Activated B cell treated with CpG ODN at 0.5 μM for 24 hours (primary cell): ENCODE data around the gene GEN1. TPM values are rescaled to one million over a fixed set of nuclear protein-coding genes. Genes with fewer than 3 reads are reported as not detected.

Source experiments
- ATAC-seq: fragments of 200-7000 bp; cut with Tn5 transposase; one replicate; pipeline ENCODE4 v1.10.0; 2021; ENCODE audit warnings: low read depth, mild to moderate bottlenecking, moderate library complexity
- CTCF ChIA-PET: fragments of 350-600 bp; sonication (Branson Sonifier 250); formaldehyde crosslinking; loops from one replicate; lab custom pipeline; 2021; ENCODE audit warnings: antibody characterized with exemption; lab: Charles Lee
- POLR2A ChIA-PET: fragments of 350-600 bp; sonication (Branson Sonifier 250); formaldehyde crosslinking; loops from one replicate; lab custom pipeline; 2021; ENCODE audit warnings: antibody characterized with exemption; lab: Charles Lee
- DNase-seq: peaks from one replicate; pipeline ENCODE4 v3.0.0; 2022
- H3K27ac Mint-ChIP-seq: one replicate; pipeline ENCODE4 v1.8.0; 2020; ENCODE audit warnings: mixed read lengths
- H3K27me3 Mint-ChIP-seq: one replicate; pipeline ENCODE4 v1.8.0; 2021; ENCODE audit warnings: mixed read lengths
- H3K36me3 Mint-ChIP-seq: one replicate; pipeline ENCODE4 v1.8.0; 2021; ENCODE audit warnings: low read depth, mixed read lengths
- H3K4me1 Mint-ChIP-seq: one replicate; pipeline ENCODE4 v1.8.0; 2021; ENCODE audit warnings: mixed read lengths
- H3K4me3 Mint-ChIP-seq: one replicate; pipeline ENCODE4 v1.8.0; 2020; ENCODE audit warnings: mild to moderate bottlenecking, mixed read lengths
- H3K9me3 Mint-ChIP-seq: one replicate; pipeline ENCODE4 v1.8.0; 2020; ENCODE audit warnings: mixed read lengths
- CTCF ChIP-seq: fragments of 200-600 bp; IDR thresholded peaks from one replicate; pipeline ENCODE4 v1.8.0; 2022; ENCODE audit warnings: antibody characterized with exemption, mild to moderate bottlenecking
- intact Hi-C: fragments of 100-400 bp; cut with micrococcal nuclease; formaldehyde crosslinking; loops from one replicate; pipeline ENCODE4 v1.15.1; 2024
- total RNA-seq: library from RNA; stranded (reverse); gene quantifications from 2 replicates; pipeline ENCODE4 v1.2.3, GENCODE V29; 2022

GEN1 gene
- total RNA-seq, 1 donor from 2014 or later, result 163 TPM

GRCh38 chr2:17710547-17711248 lies 43.2 kb upstream of the GEN1 start:
- no peak overlapping the region for H3K4me3 Mint-ChIP-seq

GRCh38 chr2:17713291-17713690 lies 40.6 kb upstream of the GEN1 start:
- ChIA-PET POLR2A (no interaction called here), CTCF (no interaction called here)
- intact Hi-C loops, result no loop called here
- no peak for TF ChIP-seq CTCF
- H3K4me1 Mint-ChIP-seq, result no peaks in the 10 kb centered on the region
- H3K4me3 Mint-ChIP-seq, result no peak overlapping the region
- no peaks in the 10 kb centered on the region for H3K9me3 Mint-ChIP-seq
- ATAC-seq (no peak), DNase-seq (no peak)
- no peak overlapping the region for H3K27ac Mint-ChIP-seq
- no peaks in the 10 kb centered on the region for H3K27me3 Mint-ChIP-seq
- H3K36me3 Mint-ChIP-seq, result peaks cover 59% of the 10 kb centered on the region

More at GRCh38 chr2:17710547-17711248, 43.2 kb upstream of the GEN1 start:
- no peaks in the 10 kb centered on the region for H3K9me3 Mint-ChIP-seq
- H3K36me3 Mint-ChIP-seq, result peaks cover 64% of the 10 kb centered on the region
- ChIA-PET CTCF (no interaction called here), POLR2A (no interaction called here)
- TF ChIP-seq CTCF, result no peak
- H3K4me1 Mint-ChIP-seq, result no peaks in the 10 kb centered on the region
- no peak overlapping the region for H3K27ac Mint-ChIP-seq
- no peaks in the 10 kb centered on the region for H3K27me3 Mint-ChIP-seq
- ATAC-seq (no peak), DNase-seq (no peak)
- intact Hi-C loops, result no loop called here

DNA sequence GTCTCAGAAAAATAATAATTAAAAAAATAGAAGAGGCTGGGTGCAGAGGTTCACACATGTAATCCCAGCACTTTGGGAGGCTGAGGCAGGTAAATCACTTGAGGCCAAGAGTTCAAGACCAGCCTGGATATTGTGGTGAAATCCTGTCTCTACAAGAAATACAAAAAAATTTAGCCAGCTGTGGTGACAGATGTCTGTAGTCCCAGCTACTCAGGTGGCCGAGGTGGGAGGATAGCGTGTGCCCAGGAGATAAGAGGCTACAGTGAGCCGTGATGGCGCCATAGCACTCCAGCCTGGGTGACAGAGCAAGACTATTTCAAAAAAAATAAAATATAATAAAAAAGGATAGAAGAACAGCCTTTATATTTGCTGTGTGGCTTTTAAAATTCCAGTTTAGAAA lies 36.3 kb upstream of the GEN1 start:
- no peak overlapping the region for H3K4me3 Mint-ChIP-seq
- intact Hi-C loops, result loop anchor here (5.0 kb wide), 1 partner anchor 35 kb away; the partner anchor contains the start of genes GEN1 and SMC6
- CTCF ChIA-PET, result interaction anchor here (1.0 to 2.1 kb wide), 3 partner anchors 14 to 87 kb away, joined by 3 to 6 read pairs (median 3); no protein-coding TSS in a partner anchor
- H3K4me1 Mint-ChIP-seq, result peaks cover 3% of the 10 kb centered on the region
- no peak for TF ChIP-seq CTCF
- no peak for DNase-seq
- no peaks in the 10 kb centered on the region for H3K27me3 Mint-ChIP-seq
- no peak for ATAC-seq
- no peaks in the 10 kb centered on the region for H3K9me3 Mint-ChIP-seq
- H3K27ac Mint-ChIP-seq, result no peak overlapping the region
- POLR2A ChIA-PET, result no interaction called here
- peaks cover 72% of the 10 kb centered on the region for H3K36me3 Mint-ChIP-seq

DNA sequence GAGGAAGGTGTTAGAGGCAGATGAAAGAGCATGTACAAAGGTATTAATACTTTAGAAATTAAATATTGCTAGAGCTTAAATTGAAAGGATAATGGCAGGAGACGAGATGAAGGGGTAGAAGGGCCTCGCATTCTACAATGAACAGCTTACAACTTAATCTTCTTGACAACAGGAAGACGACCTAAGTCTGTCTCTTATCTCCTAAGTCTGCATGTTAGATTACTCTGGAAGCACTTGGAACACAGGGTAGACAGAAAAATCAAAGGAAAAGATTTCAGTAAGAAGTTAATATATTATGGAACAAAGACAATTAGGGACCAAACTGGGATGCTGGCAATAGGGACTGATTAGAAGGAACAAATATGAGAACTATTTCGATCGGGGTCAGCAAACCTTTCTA lies 35.2 kb upstream of the GEN1 start:
- POLR2A ChIA-PET, result no interaction called here

More for the DNA sequence above, 35.2 kb upstream of the GEN1 start:
- H3K4me1 Mint-ChIP-seq, result peaks cover 3% of the 10 kb centered on the region
- no peak overlapping the region for H3K27ac Mint-ChIP-seq
- no peak for TF ChIP-seq CTCF
- intact Hi-C loops, result loop anchor here (1.0 to 5.0 kb wide), 3 partner anchors 34 to 431 kb away; partner anchors contain the start of genes GEN1 and SMC6
- H3K27me3 Mint-ChIP-seq, result no peaks in the 10 kb centered on the region
- CTCF ChIA-PET, result interaction anchor here (0.8 to 2.7 kb wide), 16 partner anchors 10 to 658 kb away, joined by 3 to 24 read pairs (median 5); no protein-coding TSS in a partner anchor
- ATAC-seq (no peak), DNase-seq (no peak)
- H3K4me3 Mint-ChIP-seq, result no peak overlapping the region
- H3K36me3 Mint-ChIP-seq, result peaks cover 62% of the 10 kb centered on the region
- no peaks in the 10 kb centered on the region for H3K9me3 Mint-ChIP-seq
